HepG2 (cell line): ENCODE data around the gene ATRNL1. TPM values are rescaled to one million over a fixed set of nuclear protein-coding genes. Genes with fewer than 3 reads are reported as not detected.

Source experiments
- ATAC-seq: fragments of 200-7000 bp; cut with Tn5 transposase; 3 replicates; pipeline ENCODE4 v1.9.1; 2020; ENCODE audit warnings: mild to moderate bottlenecking, moderate library complexity
- BruUV-seq: library from RNA; stranded (reverse); fragments of 400-500 nt; replicated peaks from 2 replicates; lab custom pipeline; 2021; lab: Mats Ljungman, UMichigan
- CTCF ChIA-PET: fragments of 300-600 bp; formaldehyde crosslinking; extraction: SDS; loops from one replicate; lab custom pipeline; 2021; ENCODE audit warnings: low total read pairs, inconsistent platforms, low intra/inter-chr PET ratio; lab: Yijun Ruan, JAX
- POLR2A ChIA-PET: fragments of 350-600 bp; sonication (Branson Sonifier 250); formaldehyde crosslinking; loops from one replicate; lab custom pipeline; 2020; ENCODE audit warnings: antibody characterized with exemption, inconsistent platforms; lab: Yijun Ruan, JAX
- DNase-seq: peaks from one replicate; pipeline ENCODE4 v3.0.0-alpha.2; 2015; ENCODE audit warnings: low spot score
- FAIRE-seq: peaks from 3 replicates; lab custom pipeline; 2011; peaks lifted over from hg19 to GRCh38; lab: Jason Lieb, UNC
- H2AFZ ChIP-seq: one replicate; pipeline ENCODE4 v1.6.1; 2011; ENCODE audit warnings: low read length, inconsistent platforms
- H3K27ac ChIP-seq: fragments of 300-600 bp; 3 replicates; pipeline ENCODE4 v1.8.0; 2011; ENCODE audit warnings: mixed run types, mild to moderate bottlenecking, mixed read lengths, low read length, inconsistent platforms; ENCODE audit not compliant: insufficient read depth; ENCODE audit errors: extremely low read length
- H3K27me3 ChIP-seq, 2 experiments: fragments of 200-600 bp in 1 of 2; 2 replicates in 1 of 2; 3 replicates in 1 of 2; pipeline versions ENCODE4 v1.6.0 to v1.8.0; 2011; ENCODE audit warnings: low read length in 2 of 2, mild to moderate bottlenecking in 2 of 2, moderate library complexity in 2 of 2, inconsistent platforms in 1 of 2; ENCODE audit not compliant: insufficient read depth in 2 of 2, control insufficient read depth in 1 of 2
- H3K36me3 ChIP-seq, 2 experiments: fragments of 200-600 bp in 1 of 2; replicated peaks in 1 of 2; 2 replicates in 1 of 2; 3 replicates in 1 of 2; pipeline versions ENCODE4 v1.5.1 to v1.8.0; 2011; ENCODE audit warnings: low read length in 2 of 2, inconsistent platforms in 1 of 2; ENCODE audit not compliant: insufficient read depth in 2 of 2, control insufficient read depth in 1 of 2
- H3K4me1 ChIP-seq: 2 replicates; pipeline ENCODE4 v1.5.1; 2012; ENCODE audit warnings: low read length, inconsistent platforms; ENCODE audit not compliant: insufficient read depth
- H3K4me2 ChIP-seq: 2 replicates; pipeline ENCODE4 v1.6.0; 2011; ENCODE audit warnings: low read depth, low read length, inconsistent platforms
- H3K4me3 ChIP-seq, 3 experiments: fragments of 200-600 bp in 1 of 3; sonication (generic), shearing (Covaris generic) in 1 of 3; replicated peaks in 1 of 3; 2 replicates each; pipeline ENCODE4 v1.5.1; 2011 to 2016; ENCODE audit warnings: low read length in 3 of 3, inconsistent platforms in 2 of 3, low read depth in 2 of 3, mild to moderate bottlenecking in 2 of 3, control low read depth in 1 of 3, mixed read lengths in 1 of 3; ENCODE audit not compliant: insufficient read depth in 1 of 3
- H3K79me2 ChIP-seq: one replicate; pipeline ENCODE4 v1.6.1; 2011; ENCODE audit warnings: low read length, inconsistent platforms; ENCODE audit not compliant: insufficient read depth
- H3K9ac ChIP-seq: 2 replicates; pipeline ENCODE4 v1.6.0; 2011; ENCODE audit warnings: mild to moderate bottlenecking, low read depth, low read length, inconsistent platforms; ENCODE audit not compliant: insufficient read depth
- H3K9me3 ChIP-seq: 2 replicates; pipeline ENCODE4 v1.5.1; 2012; ENCODE audit warnings: mild to moderate bottlenecking, low read length
- H4K20me1 ChIP-seq: 2 replicates; pipeline ENCODE4 v1.6.0; 2011; ENCODE audit warnings: inconsistent platforms, mild to moderate bottlenecking, low read length, moderate library complexity; ENCODE audit not compliant: insufficient read depth
- ATF1 ChIP-seq: IDR thresholded peaks from 2 replicates; pipeline ENCODE4 v1.6.1; 2016; ENCODE audit warnings: mild to moderate bottlenecking, control low read depth
- ERF ChIP-seq: IDR thresholded peaks from 2 replicates; pipeline ENCODE4 v1.6.1; 2018; ENCODE audit warnings: missing biosample characterization, missing genetic modification reagents
- GLMP ChIP-seq: sonication (generic); formaldehyde crosslinking; IDR thresholded peaks from 2 replicates; pipeline ENCODE4 v1.9.0; 2021; ENCODE audit warnings: missing genetic modification reagents, mild to moderate bottlenecking, borderline replicate concordance
- NFE2L1 ChIP-seq: sonication (generic); formaldehyde crosslinking; IDR thresholded peaks from 2 replicates; pipeline ENCODE4 v1.4.0; 2020; ENCODE audit warnings: missing genetic modification reagents, mild to moderate bottlenecking, borderline replicate concordance
- SALL1 ChIP-seq: sonication (generic); formaldehyde crosslinking; IDR thresholded peaks from 2 replicates; pipeline ENCODE4 v1.8.0; 2022; ENCODE audit warnings: mild to moderate bottlenecking, missing genetic modification reagents
- SATB2 ChIP-seq: sonication (generic); formaldehyde crosslinking; IDR thresholded peaks from 2 replicates; pipeline ENCODE4 v1.5.0; 2020; ENCODE audit warnings: missing genetic modification reagents
- SMAD3 ChIP-seq: sonication (generic); formaldehyde crosslinking; IDR thresholded peaks from 2 replicates; pipeline ENCODE4 v1.4.0; 2020; ENCODE audit warnings: missing genetic modification reagents
- ZNF235 ChIP-seq: sonication (generic); formaldehyde crosslinking; IDR thresholded peaks from 2 replicates; pipeline ENCODE4 v1.8.1; 2023; ENCODE audit warnings: mild to moderate bottlenecking, missing genetic modification reagents, borderline replicate concordance
- ZNF382 ChIP-seq: sonication (generic); formaldehyde crosslinking; IDR thresholded peaks from 2 replicates; pipeline ENCODE4 v1.5.0; 2020; ENCODE audit warnings: missing genetic modification reagents, mild to moderate bottlenecking, borderline replicate concordance
- ZNF383 ChIP-seq: sonication (generic); formaldehyde crosslinking; IDR thresholded peaks from 2 replicates; pipeline ENCODE4 v1.4.0; 2020; ENCODE audit warnings: missing genetic modification reagents, mild to moderate bottlenecking, borderline replicate concordance
- ZNF510 ChIP-seq: sonication (generic); formaldehyde crosslinking; IDR thresholded peaks from 2 replicates; pipeline ENCODE4 v1.4.0; 2020; ENCODE audit warnings: low read depth, mild to moderate bottlenecking, missing genetic modification reagents
- ZNF615 ChIP-seq: sonication (generic); formaldehyde crosslinking; IDR thresholded peaks from 2 replicates; pipeline ENCODE4 v1.5.0; 2020; ENCODE audit warnings: mild to moderate bottlenecking, missing genetic modification reagents, borderline replicate concordance
- ZNF781 ChIP-seq: sonication (generic); formaldehyde crosslinking; IDR thresholded peaks from 2 replicates; pipeline ENCODE4 v1.5.1; 2020; ENCODE audit warnings: borderline replicate concordance, mild to moderate bottlenecking, missing genetic modification reagents; ENCODE audit errors: not compliant biosample characterization
- WGBS: methylation state at CpG from one replicate; pipeline ENCODE4 v1.1.6; 2017; ENCODE audit warnings: low lambda C conversion rate; 5-methylcytosine and 5-hydroxymethylcytosine counted together
- in situ Hi-C: cut with HindIII; loops from 2 replicates; pipeline ENCODE4 v1.10.0; 2017; ENCODE audit warnings: low pct_unique_long_range_greater_than_20kb; ENCODE audit not compliant: extremely low pct_ligation_motif_present
- intact Hi-C: fragments of 100-400 bp; cut with micrococcal nuclease; formaldehyde crosslinking; loops from one replicate; pipeline ENCODE4 v1.10.0; 2022; ENCODE audit not compliant: unreplicated experiment
- polyA plus RNA-seq, 8 experiments: library from polyadenylated mRNA; depleted of rRNA in 3 of 8; stranded (reverse) in 7 of 8; unstranded in 1 of 8; fragments of >200 nt; fragmentation: Illumina TruSeq in 4 of 8; extraction: Trizol in 4 of 8; gene quantifications; 2 replicates each; pipeline versions ENCODE4 v1.2.1 to v1.2.3, GENCODE V29; 2011 to 2016; ENCODE audit warnings: low read depth in 4 of 8, missing spikeins in 1 of 8, mixed read lengths in 1 of 8; ENCODE audit not compliant: insufficient read depth in 1 of 8
- total RNA-seq, 5 experiments: library from RNA; depleted of rRNA; stranded (reverse); fragments of >200 nt; fragmentation: Illumina TruSeq; extraction: Trizol; gene quantifications; 2 replicates each; pipeline ENCODE4 v1.2.3, GENCODE V29; 2016; ENCODE audit warnings: low read depth in 1 of 5

ATRNL1 gene
- total and polyA plus RNA-seq, 2 of the 13 experiments (the other 11 are each of a cell fraction or from before 2014, with no cell fraction given) = 0.04 TPM; not detected in 1

- Histone ChIP-seq H3K9ac (no peak overlapping the region), H3K27ac (no peak overlapping the region), H3K4me1 (no peaks in the 10 kb centered on the region), H3K79me2 (no peaks in the 10 kb centered on the region), H3K4me2 (no peak overlapping the region), H3K27me3 (no peaks in the 10 kb centered on the region), H3K4me3 (no peak overlapping the region), H2AFZ (no peak overlapping the region), H3K9me3 (no peaks in the 10 kb centered on the region), H3K36me3 (no peaks in the 10 kb centered on the region), H4K20me1 (no peaks in the 10 kb centered on the region)
- ChIA-PET POLR2A (no interaction called here), CTCF (no interaction called here)
- BruUV-seq = no TSS peak
- no peak for ATAC-seq
- TF ChIP-seq SATB2 (CRISPR knock-in tag) (no peak), ZNF383 (CRISPR knock-in tag) (no peak), SMAD3 (CRISPR knock-in tag) (no peak), ZNF510 (no peak), ATF1 (CRISPR knock-in tag) (no peak), SALL1 (CRISPR knock-in tag) (no peak), ZNF235 (CRISPR knock-in tag) (no peak), NFE2L1 (no peak), GLMP (CRISPR knock-in tag) (no peak), ZNF781 (CRISPR knock-in tag) (no peak), ZNF615 (CRISPR knock-in tag) (no peak), ZNF382 (CRISPR knock-in tag) (no peak), ERF (CRISPR knock-in tag) (no peak)
- FAIRE-seq = no peak
- intact Hi-C loops (no loop called here), in situ Hi-C loops (no loop called here)
- 47% methylated on average over 1 of the region's 3 CpGs for WGBS
- DNase-seq = no peak
Observed at GRCh38 chr10:115968236-115968635, 875.1 kb downstream of the ATRNL1 start.
